A673 (cell line): ENCODE results near the gene TMEM163. TPM values are rescaled to one million over a fixed set of nuclear protein-coding genes. Genes with fewer than 3 reads are reported as not detected.
A peak's percentile ranks its signal among the peaks of the same experiment; 100 is the strongest.

Experiments
- BruUV-seq: library from RNA; stranded (reverse); fragments of 400-500 nt; replicated peaks from 2 replicates; lab custom pipeline; 2021; lab: Mats Ljungman, UMichigan
- CTCF ChIA-PET: fragments of 300-600 bp; sonication (Branson Sonifier 250); formaldehyde crosslinking; loops from one replicate; lab custom pipeline; 2022; ENCODE audit warnings: antibody characterized with exemption; lab: Charles Lee
- POLR2A ChIA-PET: fragments of 300-600 bp; sonication (Branson Sonifier 250); formaldehyde crosslinking; loops from one replicate; lab custom pipeline; 2022; ENCODE audit warnings: antibody characterized with exemption; ENCODE audit not compliant: low non-redundant PET; lab: Charles Lee
- DNase-seq: peaks from one replicate; pipeline ENCODE4 v3.0.0-alpha.2; 2015; ENCODE audit warnings: low spot score
- H3K27ac ChIP-seq: fragments of 200-600 bp; sonication (generic); 2 replicates; pipeline ENCODE4 v1.5.1; 2016; ENCODE audit warnings: mixed run types, low read depth, mild to moderate bottlenecking, mixed read lengths, antibody characterized with exemption, low read length; ENCODE audit not compliant: poor library complexity, severe bottlenecking
- H3K27me3 ChIP-seq: fragments of 200-600 bp; sonication (generic); replicated peaks from 2 replicates; pipeline ENCODE4 v1.6.1; 2017; ENCODE audit warnings: mixed run types, low read depth, mild to moderate bottlenecking, mixed read lengths, antibody characterized with exemption, low read length; ENCODE audit not compliant: insufficient read depth, poor library complexity
- H3K36me3 ChIP-seq: fragments of 200-600 bp; sonication (generic); 2 replicates; pipeline ENCODE4 v1.6.1; 2016; ENCODE audit warnings: mixed run types, mild to moderate bottlenecking, mixed read lengths, antibody characterized with exemption, low read length; ENCODE audit not compliant: insufficient read depth, poor library complexity, severe bottlenecking
- H3K4me1 ChIP-seq: fragments of 200-600 bp; sonication (generic); 2 replicates; pipeline ENCODE4 v1.6.1; 2017; ENCODE audit warnings: mixed run types, mild to moderate bottlenecking, mixed read lengths, antibody characterized with exemption, low read length; ENCODE audit not compliant: insufficient read depth, poor library complexity, severe bottlenecking
- H3K4me3 ChIP-seq: fragments of 200-600 bp; sonication (generic); 2 replicates; pipeline ENCODE4 v1.5.1; 2016; ENCODE audit warnings: low read depth, mixed run types, mild to moderate bottlenecking, mixed read lengths, low read length; ENCODE audit not compliant: poor library complexity, severe bottlenecking
- H3K9me3 ChIP-seq: fragments of 200-600 bp; sonication (generic); 2 replicates; pipeline ENCODE4 v1.6.1; 2016; ENCODE audit warnings: mixed run types, low read depth, mild to moderate bottlenecking, mixed read lengths, antibody characterized with exemption, low read length; ENCODE audit not compliant: poor library complexity, severe bottlenecking
- CTCF ChIP-seq: fragments of 300-800, 200-600 bp; sonication (generic); conservative IDR thresholded peaks from 2 replicates; pipeline ENCODE4 v1.5.1; 2017; ENCODE audit warnings: low read depth, mild to moderate bottlenecking, antibody characterized with exemption, low read length, moderate library complexity, mixed read lengths
- EZH2 ChIP-seq: fragments of 200-600 bp; sonication (generic); IDR thresholded peaks from 2 replicates; pipeline ENCODE4 v1.6.1; 2017; ENCODE audit warnings: borderline replicate concordance, low read depth, mild to moderate bottlenecking, mixed read lengths, antibody characterized with exemption, low read length; ENCODE audit not compliant: poor library complexity, severe bottlenecking
- intact Hi-C: fragments of 100-400 bp; cut with micrococcal nuclease; formaldehyde crosslinking; loops from one replicate; pipeline ENCODE4 v1.10.0; 2022; ENCODE audit not compliant: unreplicated experiment
- total RNA-seq: library from RNA; stranded (reverse); gene quantifications from 2 replicates; pipeline ENCODE4 v1.2.3, GENCODE V29; 2021

TMEM163 gene
- total RNA-seq, 1 experiment from 2014 or later, result not detected

GRCh38 chr2:134432435-134432883 is 286.3 kb downstream of the TMEM163 start:
- H3K4me1 ChIP-seq, result no peaks in the 10 kb centered on the region
- H3K27ac ChIP-seq, result no peak overlapping the region
- DNase-seq, result no peak
- no peaks in the 10 kb centered on the region for H3K9me3 ChIP-seq
- ChIA-PET POLR2A (no interaction called here), CTCF (no interaction called here)
- H3K36me3 ChIP-seq, result no peaks in the 10 kb centered on the region
- no peak overlapping the region for H3K4me3 ChIP-seq
- H3K27me3 ChIP-seq, result no peaks in the 10 kb centered on the region
- BruUV-seq, result no TSS peak
- intact Hi-C loops, result no loop called here
- TF ChIP-seq EZH2 (no peak), CTCF (no peak)

- BruUV-seq, result no TSS peak
- intact Hi-C loops, result no loop called here
- no peaks in the 10 kb centered on the region for H3K4me1 ChIP-seq
- ChIA-PET CTCF (no interaction called here), POLR2A (no interaction called here)
- H3K27ac ChIP-seq, result no peak overlapping the region
- DNase-seq, result peak; percentile 28
- H3K9me3 ChIP-seq, result no peaks in the 10 kb centered on the region
- H3K4me3 ChIP-seq, result no peak overlapping the region
- H3K27me3 ChIP-seq, result no peaks in the 10 kb centered on the region
- H3K36me3 ChIP-seq, result no peaks in the 10 kb centered on the region
- TF ChIP-seq EZH2 (no peak), CTCF (no peak)
Observed at GRCh38 chr2:134431838-134432434, 286.9 kb downstream of the TMEM163 start.

GRCh38 chr2:134429886-134430285 is 288.9 kb downstream of the TMEM163 start:
- no peak for DNase-seq
- no peak overlapping the region for H3K4me3 ChIP-seq
- TF ChIP-seq EZH2 (no peak), CTCF (no peak)
- no peaks in the 10 kb centered on the region for H3K4me1 ChIP-seq
- BruUV-seq, result no TSS peak
- no peaks in the 10 kb centered on the region for H3K9me3 ChIP-seq
- intact Hi-C loops, result no loop called here
- ChIA-PET CTCF (no interaction called here), POLR2A (interaction anchor here (0.7 kb wide), 1 partner anchor 312 kb away, joined by 4 read pairs; no protein-coding TSS in a partner anchor)
- no peak overlapping the region for H3K27ac ChIP-seq
- no peaks in the 10 kb centered on the region for H3K27me3 ChIP-seq
- no peaks in the 10 kb centered on the region for H3K36me3 ChIP-seq
